GM18498 (cell line): ENCODE measurements around the gene MADD.

Experiments used
- ATAC-seq: cut with Tn5 transposase; IDR thresholded peaks from one replicate; pipeline ENCODE4 v1.9.1; 2021; ENCODE audit warnings: mild to moderate bottlenecking, moderate library complexity; ENCODE audit not compliant: unreplicated experiment

The MADD gene

DNA sequence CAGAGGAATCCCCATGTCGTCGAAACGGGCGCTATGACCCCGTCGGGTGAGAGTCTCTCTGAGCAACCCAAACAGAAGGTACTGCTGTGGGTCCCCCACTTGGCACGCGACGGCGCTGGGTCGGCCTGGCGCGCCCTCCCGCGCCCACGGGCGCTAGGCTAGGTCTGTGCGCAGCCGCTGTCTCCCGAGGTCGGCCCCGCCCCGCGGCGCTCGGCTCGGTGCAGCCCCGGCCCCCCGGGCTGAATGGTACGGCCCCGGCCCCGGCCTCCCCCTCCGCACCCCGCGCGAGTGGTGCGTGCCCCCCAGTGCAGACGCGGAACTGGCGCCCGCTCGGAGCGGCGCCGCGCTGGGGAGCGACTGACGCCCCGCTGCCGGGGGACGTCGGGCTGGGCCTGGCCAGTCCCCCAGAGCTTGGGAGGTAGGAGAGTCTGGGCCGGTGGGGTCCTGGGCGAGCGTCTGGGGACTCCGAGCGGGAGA is at the start of gene MADD:
TSS of gene MADD (plus strand) at position 305 of the 477 bp plus-strand sequence.
- ATAC-seq, result peak; percentile 75

DNA sequence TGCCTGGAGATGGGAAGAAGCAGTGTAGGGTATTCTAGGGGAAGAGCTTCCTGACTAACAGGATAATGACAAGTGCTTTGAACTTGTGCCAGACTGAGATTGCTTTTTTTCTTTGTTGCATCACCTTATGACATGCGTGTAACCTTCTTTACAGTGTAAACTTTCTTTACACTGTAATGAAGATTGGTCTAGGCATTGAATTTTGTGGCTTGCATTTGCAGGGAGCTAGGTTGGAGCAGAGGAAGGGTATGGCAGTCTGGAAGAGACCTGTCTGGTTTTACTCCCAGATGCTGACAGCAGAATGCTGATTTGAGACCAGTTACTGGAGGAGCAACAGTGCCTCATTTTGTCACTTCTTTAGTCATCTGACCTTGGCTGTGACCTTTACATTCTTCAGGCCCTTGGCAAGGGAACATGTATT is 49.5 kb upstream of the MADD start:
- ATAC-seq, result no peak

DNA sequence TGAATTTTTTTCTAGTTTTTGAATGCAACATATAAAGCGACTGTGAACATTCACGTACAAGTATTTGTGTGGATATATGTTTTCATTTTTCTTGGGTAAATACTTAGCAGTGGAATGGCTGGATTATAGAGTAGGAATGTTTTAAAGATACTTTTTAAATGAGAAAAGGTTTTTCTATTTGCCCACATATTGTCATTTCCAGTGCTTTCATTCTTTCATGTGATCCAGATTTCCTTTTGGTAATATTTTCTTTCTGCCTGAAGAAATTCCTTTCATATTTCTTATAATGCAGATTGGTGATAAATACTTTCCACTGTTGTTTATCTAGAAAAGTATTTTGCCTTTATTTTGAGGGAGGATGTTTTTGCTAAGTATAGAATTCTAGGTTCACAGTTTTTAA is 47.2 kb upstream of the MADD start:
- ATAC-seq, result no peak

DNA sequence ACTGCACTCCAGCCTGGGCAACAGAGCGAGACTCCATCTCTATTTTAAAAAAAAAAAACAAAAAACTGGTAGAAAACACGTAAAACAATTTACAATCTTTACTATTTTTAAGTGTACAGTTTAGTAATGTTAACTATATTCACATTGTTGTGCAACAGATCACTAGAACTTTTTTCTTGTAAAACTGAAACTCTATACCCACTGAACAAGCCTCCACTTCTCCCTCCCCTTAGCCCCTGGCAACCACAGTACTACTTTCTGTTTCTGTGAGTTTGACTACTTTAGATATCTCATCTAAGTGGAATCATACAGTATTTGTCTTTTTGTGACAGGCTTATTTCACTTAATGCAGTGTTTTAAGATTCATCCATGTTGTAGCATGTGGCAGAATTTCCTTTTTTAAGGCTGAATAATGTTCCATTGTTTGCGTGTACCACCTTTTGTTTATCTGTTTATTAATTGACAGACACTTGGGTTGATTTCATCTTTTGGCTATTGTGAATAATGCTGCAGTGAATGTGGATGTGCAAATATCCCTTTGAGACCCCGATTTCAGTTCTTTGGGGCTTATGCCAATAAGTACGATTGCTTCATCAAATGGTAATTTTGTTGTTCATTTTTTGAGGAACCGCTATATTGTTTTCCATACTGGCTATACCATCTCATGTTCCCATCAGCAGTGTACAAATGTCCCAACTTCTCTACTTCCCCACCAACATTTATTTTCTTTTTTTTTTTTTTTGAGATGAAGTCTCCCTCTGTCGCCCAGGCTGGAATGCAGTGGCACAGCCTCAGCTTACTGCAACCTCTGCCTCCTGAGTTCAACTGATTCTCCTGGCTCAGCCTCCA is 44.2 kb upstream of the MADD start:
- ATAC-seq, result peak; percentile 92

DNA sequence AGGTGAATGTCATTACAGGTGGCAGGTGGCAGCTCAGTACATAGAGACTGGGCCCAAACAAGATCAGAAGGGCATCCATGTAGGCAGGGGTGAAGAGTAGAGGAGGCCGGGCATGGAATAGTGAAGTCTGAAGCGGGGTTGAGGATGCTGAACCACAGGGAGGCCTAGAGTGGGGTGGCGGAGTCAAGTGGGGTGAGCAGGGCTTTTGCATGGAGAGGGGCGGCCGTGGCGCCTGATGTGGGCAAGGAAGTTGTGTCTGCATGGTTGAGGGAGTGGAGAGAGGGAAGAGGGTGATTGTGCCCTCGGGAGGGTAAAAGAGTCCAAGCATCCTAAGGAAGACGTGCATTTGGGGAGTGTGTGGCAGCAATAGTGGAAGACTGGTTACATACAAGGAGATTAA is 40.8 kb upstream of the MADD start:
- ATAC-seq, result no peak

DNA sequence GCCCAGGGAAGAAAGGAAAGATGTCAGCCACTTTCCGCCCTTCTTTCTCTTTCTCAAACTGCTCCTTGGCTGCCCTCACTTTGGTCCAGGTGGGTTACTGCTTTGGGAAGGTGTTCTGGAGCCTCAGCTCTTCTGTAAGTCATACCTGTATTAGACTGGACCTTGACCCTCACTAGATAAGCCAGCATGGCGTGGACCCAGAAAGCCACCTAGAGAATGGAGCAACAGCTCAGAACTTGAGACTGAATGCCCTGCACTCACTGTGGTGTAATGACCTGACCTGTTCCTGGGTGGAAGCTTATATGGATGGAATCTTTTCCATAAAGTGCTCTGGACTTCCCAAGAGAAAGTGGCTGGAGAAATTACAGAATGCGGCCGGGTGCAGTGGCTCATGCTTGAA is 36.9 kb upstream of the MADD start:
- ATAC-seq, result no peak

DNA sequence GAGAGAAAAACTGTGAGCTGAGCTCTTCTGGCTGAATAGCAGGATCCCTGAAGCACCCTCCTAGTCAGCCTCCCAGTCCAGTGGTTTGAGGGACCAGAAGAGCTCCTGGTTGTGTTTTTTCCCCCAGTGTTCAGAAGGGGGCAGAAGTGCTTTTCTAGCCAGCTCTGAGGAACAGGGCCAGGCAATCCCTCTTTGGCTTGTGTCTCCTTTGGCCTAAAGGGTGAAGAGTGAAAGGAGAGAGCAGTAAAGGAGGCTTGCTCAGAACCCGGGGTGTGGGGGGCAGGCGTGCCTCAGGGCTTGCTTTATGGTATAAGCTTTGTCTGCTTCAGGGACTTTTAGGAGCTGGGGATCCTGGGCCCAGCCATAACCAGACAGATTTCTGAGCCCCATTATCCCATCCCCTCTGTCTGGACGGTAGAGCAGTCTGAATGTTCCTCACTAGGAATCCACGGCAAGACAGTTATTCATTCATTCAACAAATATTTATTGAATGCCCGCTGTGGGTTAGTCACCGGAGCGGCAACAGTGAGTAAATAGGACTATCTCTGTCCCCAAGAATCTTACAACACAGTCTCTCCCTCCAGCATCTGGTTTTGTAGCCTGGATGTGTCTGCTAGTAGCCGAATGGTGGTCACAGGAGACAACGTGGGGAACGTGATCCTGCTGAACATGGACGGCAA is 35.8 kb upstream of the MADD start:
- no peak for ATAC-seq

DNA sequence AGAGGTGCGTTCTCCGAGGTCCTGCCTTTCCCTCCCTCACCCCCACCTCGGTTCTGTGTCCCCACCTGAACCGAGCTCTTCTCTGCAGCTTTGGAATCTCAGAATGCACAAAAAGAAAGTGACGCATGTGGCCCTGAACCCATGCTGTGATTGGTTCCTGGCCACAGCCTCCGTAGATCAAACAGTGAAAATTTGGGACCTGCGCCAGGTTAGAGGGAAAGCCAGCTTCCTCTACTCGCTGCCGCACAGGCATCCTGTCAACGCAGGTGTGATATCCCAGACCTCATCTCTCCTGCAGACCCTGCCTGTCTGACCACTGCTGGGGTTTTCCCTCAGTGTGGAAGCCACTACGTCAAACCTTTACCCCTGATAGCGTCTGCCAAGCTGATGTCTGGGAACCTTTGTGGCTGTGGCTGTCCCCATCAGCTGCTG is 35.2 kb upstream of the MADD start:
- ATAC-seq, result no peak

DNA sequence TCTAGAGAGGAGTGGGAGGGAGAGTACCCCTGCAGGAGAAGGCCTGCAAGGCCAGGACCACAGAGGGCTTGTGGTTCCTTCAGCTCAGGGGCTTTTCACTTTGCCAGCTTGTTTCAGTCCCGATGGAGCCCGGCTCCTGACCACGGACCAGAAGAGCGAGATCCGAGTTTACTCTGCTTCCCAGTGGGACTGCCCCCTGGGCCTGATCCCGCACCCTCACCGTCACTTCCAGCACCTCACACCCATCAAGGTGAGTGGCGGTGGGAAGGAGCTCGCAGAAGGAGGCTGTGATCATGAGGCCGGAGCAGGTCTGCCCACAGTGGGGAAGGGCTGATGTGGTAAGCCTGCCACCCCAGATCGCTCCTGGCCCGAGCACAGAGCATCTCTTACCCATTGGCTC is 34.8 kb upstream of the MADD start:
- no peak for ATAC-seq

DNA sequence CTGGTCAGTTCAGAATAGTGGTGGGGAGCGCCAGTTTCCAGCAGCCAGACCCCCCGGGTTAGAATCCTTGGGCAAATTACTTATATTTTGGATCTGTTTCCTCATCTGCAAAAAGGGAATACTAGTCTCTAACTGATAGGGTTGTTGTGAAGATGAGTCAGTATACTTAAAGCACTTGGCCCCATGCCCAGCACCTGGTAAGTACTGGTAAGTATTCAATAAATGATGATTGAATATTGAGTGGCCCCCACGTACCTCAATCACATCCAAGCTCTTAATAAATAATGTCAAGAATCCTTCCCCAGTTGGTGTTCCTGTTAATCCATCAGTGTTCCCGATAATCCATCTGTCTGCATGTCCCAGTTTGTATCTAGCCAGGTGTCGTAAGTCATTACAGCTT is 33.5 kb upstream of the MADD start:
- no peak for ATAC-seq

DNA sequence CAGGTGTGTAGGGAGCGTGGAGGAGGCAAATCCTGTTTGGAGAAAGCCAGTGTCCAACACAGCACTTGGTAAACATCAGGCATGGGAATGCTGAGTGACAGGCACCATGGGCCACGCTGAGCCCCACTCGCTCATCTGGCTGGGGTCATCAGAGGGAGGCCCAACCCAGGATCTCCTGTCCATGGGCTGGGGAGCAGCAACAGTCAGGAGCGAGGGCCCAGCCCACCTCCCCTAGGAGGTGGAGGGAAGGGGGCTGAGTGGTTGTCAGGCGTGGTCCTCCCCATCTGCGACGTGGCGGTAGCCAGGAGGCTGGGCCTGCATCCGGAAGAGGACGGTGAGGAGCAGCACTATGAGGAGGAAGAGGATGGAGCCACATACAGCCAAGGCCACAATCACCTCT is 30.1 kb upstream of the MADD start:
- no peak for ATAC-seq

DNA sequence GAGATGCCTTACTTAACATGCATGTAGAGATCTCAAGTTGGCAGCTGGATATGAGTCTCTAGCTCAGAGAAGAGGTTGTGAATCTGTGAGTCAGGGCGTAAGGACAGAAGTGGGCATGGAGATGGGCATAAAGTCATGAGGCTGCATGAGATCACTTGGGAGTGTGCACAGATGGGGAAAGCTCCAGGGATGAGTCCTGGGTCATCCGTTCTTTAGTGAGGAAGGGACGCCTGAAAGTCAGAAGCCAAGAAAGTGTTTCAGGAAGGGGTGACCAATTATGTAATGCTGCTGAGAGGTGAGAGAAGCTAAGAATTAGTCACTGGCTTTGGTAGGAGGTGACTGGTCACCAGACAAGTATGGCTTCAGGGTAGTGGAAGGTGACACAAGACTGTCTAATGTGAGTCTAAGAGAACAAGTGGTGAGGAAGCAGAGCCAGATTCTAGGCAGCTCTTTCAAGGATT is 28.1 kb upstream of the MADD start:
- ATAC-seq, result no peak

DNA sequence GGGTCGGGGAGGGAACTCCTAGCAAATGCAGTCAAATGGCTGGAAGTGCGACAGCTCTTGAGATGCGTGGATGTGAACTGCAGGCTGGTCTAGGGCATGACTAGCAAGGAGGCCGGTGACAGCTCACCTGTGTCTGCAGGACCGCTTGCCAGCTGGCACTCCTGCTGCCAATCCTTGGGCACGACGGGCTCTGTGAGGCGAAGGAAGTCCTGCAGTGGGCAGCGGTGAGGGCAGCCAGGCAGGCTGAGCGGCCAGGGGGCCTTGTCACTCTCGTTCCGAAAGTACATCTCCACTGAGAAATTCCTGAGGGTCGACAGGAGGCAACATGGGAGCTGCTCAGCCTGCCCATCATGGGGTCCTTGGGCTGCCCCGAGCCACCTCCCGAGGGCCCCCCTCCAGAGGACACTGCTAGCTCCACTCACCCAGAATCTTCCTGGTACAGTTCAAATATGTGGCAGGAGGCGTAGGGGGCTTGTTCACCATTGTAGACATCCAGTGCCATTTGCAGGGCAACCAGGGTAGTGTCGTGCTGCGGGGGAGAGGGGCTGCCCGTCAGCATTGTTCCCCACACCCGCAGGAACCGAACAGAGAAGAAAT is 27.2 kb upstream of the MADD start:
- no peak for ATAC-seq

DNA sequence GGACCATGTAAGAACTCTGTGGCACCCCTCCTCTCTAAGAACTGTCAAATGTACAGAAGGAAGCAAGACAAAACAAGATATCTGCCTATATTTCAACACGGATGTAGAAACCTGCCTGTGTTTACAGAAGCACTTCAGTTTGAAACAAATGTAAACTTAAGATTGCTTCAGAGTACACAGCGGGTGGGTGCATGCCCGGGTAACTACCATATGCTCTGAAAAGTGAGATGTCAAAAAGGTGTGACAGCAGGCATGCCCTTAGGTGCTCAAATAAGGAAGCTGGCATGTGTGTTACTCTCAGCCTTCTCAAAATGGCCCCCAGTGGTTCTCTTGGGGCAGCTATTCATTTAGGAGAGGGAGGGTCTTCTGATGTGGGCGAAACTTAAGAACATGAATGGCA is 26.5 kb upstream of the MADD start:
- ATAC-seq, result no peak

DNA sequence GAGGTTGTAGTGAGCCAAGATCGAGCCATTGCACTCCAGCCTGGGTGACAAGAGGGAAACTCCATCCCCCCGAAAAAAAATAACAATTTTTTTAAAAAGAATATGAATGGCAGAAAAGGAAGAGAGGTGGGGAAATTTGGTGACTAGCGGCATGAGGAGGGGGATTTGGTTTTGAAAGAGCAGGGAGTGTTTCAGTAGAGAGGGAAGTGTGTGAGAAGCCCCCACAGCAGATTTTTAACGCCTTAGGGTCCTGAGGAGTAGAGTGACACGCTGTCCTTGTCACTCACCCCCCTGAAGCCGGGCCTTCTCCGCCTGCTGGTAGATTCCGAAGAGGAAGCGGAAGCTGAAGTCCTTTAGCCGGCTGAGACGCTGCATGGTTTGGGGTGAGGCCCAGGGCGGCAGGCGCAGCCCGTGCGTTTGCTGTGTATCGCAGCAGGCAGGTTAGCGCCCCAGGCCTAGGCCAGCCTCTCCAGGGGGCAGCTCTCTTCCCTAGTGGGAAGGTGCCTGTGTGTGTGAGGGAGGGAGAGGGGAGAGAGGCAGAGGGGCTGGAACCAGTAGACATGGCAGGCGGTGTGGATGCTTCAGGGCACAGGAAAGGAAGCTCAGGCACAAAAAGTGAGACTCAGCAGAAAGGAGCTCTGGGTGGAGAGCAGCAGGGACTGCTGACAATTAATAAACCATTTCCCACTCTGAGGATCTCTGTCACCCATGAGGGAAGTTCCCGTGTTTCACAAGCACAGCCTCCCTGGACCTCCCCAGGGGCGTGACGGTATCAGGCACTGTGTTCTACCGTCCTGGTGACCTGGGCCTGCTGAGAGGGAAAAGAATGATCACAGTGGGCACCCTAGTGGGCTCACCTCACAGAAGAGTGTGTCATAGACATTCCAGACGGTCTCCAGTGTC is 25.2 kb upstream of the MADD start:
- ATAC-seq, result no peak

DNA sequence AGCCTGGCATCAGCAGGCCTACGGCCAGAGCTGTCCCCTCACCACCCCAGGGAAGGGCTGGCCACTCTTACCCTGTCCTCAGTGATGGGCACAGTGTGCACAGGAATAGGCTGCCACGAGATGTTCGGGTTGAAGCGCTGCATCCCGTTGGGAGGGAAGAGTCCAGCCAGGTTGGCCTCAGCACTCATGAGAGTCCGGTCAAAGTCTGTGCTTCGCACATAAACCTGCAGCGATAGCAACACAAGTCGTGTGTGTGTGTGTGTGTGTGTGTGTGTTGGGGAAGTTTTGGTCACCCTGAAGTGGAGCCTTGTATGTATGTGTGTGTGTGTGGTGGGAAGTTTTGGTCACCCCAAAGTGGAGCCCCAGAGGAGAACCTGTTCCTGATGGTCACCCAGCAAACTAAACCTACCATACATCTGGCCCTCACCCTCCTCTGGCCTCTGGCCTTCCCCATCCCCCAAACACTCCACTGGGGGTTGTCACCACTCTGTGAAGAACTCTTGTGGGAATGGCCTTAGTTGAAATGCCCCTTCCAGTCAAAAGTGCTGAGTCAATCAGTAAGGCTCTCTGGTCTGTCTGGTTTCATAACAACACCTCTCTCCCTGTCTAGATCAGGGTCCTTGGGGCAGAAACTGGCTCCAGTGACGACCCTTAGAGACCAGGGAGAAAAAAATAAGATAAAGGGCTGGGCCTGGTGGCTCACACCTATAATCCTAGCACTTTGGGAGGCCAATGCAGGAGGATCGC is 24.1 kb upstream of the MADD start:
- no peak for ATAC-seq

DNA sequence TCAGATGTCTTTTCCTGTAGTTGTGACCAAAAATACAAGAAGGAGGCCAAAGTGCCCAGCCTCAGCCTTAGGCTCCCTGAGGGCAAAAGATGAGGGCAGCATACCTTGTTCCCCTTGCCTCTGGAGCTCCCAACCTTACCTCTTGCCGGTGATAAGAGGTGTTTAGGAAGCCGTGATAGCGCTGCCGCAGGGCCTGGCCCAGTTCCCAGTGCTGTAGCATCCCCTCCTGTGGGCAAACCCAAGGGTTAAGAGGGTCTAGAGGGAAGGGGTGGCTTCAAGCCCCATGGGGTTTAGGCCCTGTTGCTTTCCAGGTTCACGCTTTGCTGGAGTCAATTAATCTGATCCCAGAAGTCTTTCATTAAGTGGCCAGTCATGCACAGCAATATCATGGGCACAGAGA is 22.4 kb upstream of the MADD start:
- ATAC-seq, result no peak

DNA sequence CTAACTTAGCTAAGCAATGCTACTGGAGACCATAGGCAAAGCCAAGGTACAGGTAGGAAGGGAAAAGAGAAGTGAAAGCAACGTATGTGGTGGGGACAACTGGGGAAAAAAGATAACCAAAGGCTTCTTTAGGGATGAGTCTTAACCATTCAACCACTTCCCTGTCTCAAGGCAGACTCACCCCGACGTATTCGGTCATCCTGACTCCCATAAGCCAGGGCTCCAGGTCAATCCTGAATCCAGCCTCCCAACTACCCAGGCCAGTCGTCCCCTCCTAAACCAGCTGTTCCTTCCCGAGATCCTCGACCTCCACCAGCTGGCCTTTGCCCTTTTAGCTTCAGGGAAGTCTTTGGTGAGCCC is 21.6 kb upstream of the MADD start:
- ATAC-seq, result peak; percentile 35

DNA sequence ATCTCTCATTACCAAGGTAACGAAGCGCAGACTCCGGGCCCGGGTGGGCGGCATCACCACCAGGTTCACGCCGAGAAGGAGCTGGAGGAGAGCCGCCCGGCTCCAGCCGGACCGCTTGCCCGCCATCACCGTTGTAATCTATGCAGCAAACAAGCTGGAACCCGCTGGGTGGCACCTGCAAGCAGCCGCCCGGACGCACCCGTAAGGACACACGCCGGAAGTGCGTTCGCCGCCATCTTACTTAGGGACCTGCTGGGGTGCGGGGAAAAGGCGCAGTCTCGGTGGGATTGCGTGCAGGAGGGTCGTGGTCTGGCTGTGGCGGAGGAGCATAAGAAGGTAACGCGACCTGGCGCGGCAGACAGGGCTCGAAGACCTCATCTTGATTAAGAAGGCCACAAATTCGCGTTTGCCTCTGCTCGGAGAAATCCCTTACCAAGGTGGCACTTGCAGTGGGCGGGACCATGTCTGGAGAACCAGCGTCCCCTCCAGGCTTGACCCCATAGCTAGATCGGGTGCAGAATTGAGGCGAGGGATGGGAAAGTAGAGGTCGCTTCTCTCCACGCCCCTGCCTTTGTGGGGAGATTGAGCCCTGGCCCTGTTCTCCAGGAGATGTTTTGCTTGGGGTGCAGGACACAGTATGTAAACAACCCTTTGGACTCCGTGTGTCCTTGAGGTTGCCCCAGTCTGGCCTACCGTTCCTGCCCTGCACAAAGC is 21.1 kb upstream of the MADD start, which contains the start of gene ACP2:
TSS of gene ACP2 (minus strand) at position 151 of the 714 bp plus-strand sequence. CDS start at position 126, 25 bp downstream.
- peak; percentile 95 for ATAC-seq
